Testis (tissue), 2 donors: Measurements from ENCODE around the gene CACNA1S.

Source experiments
- POLR2A ChIP-seq: fragments of 450-650 bp; IDR thresholded peaks from one replicate; pipeline ENCODE4 v1.6.1; 2017; ENCODE audit warnings: antibody characterized with exemption, mild to moderate bottlenecking, moderate library complexity
- TF ChIP-seq, protein P1 (sequence below), 3 experiments: fragments of 450-650 bp in 2 of 3; fragments of 200-600 bp in 1 of 3; sonication (generic) in 1 of 3; IDR thresholded peaks; one replicate each; pipeline ENCODE4 v1.5.1; 2016 to 2019; ENCODE audit warnings: antibody characterized with exemption in 3 of 3, mild to moderate bottlenecking in 2 of 3, moderate library complexity in 1 of 3

DNA sequence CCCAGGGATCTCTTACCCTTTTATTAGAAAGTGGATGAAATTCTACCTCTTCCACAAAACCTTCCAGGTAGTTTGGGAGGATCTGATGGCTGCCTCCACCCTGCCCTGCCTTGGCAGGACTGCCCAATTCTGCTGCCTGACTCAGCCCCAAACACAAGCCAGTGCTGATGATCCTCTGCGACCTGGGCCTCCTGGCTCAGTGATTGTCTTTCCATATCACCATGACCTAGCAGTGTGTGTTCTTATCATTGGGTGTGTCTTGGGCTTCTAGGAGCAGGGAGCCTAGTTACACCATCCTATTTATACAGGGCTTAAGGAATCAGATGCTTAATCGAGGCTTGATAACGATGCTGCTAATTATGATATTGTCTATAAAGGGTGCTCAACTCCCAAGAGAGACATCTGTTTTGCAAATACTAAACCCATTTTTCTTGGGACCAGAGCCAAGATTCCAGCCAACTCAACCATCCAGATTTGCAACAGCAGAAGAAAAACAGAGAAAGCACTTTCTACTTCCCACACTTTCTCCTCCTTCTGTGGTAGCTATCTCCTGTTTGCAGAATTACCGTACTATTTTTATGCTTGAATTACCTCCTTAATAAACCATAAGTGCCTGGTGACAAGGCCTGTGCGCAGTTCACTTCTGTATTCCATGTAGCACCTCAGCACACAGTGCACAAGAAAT lies 52.2 kb downstream of the CACNA1S start:
- no peak for TF ChIP-seq POLR2A
- TF ChIP-seq, protein P1, sequence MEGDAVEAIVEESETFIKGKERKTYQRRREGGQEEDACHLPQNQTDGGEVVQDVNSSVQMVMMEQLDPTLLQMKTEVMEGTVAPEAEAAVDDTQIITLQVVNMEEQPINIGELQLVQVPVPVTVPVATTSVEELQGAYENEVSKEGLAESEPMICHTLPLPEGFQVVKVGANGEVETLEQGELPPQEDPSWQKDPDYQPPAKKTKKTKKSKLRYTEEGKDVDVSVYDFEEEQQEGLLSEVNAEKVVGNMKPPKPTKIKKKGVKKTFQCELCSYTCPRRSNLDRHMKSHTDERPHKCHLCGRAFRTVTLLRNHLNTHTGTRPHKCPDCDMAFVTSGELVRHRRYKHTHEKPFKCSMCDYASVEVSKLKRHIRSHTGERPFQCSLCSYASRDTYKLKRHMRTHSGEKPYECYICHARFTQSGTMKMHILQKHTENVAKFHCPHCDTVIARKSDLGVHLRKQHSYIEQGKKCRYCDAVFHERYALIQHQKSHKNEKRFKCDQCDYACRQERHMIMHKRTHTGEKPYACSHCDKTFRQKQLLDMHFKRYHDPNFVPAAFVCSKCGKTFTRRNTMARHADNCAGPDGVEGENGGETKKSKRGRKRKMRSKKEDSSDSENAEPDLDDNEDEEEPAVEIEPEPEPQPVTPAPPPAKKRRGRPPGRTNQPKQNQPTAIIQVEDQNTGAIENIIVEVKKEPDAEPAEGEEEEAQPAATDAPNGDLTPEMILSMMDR (IDR thresholded peaks at IDR 0.05), result no peak
